ENCODE data around the gene PSPN. TPM values are rescaled to one million over a fixed set of nuclear protein-coding genes. Genes with fewer than 3 reads are reported as not detected.
"Not testable (repeated sequence)": the region's sequence is repeated elsewhere in the genome, so short reads cannot be mapped to it uniquely, and the experiment has no call there.

Gene PSPN
- polyA plus RNA-seq, 1 experiment, result 0.41 TPM

GRCh38 chr19:6359568-6360341 lies 16.0 kb downstream of the PSPN start:
- no peak for DNase-seq (ENCODE audit: low read depth, low spot score)
- TF ChIP-seq CTCF (IDR thresholded peaks at IDR 0.05; ENCODE audit: low read depth, low read length), result no peak
- Histone ChIP-seq H3K27me3 (ENCODE audit: control insufficient read depth, insufficient read depth, low read length) (no peaks in the 10 kb centered on the region), H3K4me3 (ENCODE audit: low read depth, low read length) (no peak overlapping the region), H3K9me3 (ENCODE audit: control insufficient read depth, insufficient read depth, low read length) (no peaks in the 10 kb centered on the region; the same call in 1 of the 2 replicates), H3K27ac (ENCODE audit: low read depth, low read length) (no peak overlapping the region)
- ChIA-PET POLR2A (interaction anchor here (0.7 kb wide), 1 partner anchor 13 kb away, joined by 5 read pairs; the partner anchor contains the start of gene ALKBH7), CTCF (interaction anchor here (0.9 to 2.4 kb wide), 2 partner anchors 141 to 311 kb away, joined by 3 to 11 read pairs; no protein-coding TSS in a partner anchor)

- Histone ChIP-seq H3K9me3 (ENCODE audit: control insufficient read depth, insufficient read depth, low read length) (no peaks in the 10 kb centered on the region; the same call in 1 of the 2 replicates), H3K27me3 (ENCODE audit: control insufficient read depth, insufficient read depth, low read length) (no peaks in the 10 kb centered on the region), H3K4me3 (ENCODE audit: low read depth, low read length) (no peak overlapping the region), H3K27ac (ENCODE audit: low read depth, low read length) (no peak overlapping the region)
- no peak for TF ChIP-seq CTCF (IDR thresholded peaks at IDR 0.05; ENCODE audit: low read depth, low read length)
- ChIA-PET POLR2A (no interaction called here), CTCF (interaction anchor here (1.1 to 1.2 kb wide), 2 partner anchors 14 to 310 kb away, joined by 3 to 4 read pairs; partner anchors contain the start of gene ALKBH7)
- DNase-seq (ENCODE audit: low read depth, low spot score), result no peak
These were observed 17.7 kb downstream of the PSPN start for GRCh38 chr19:6358003-6358402.

GRCh38 chr19:6357174-6357573 lies 18.6 kb downstream of the PSPN start:
- no peak for TF ChIP-seq CTCF (IDR thresholded peaks at IDR 0.05; ENCODE audit: low read depth, low read length)
- CTCF ChIA-PET, result interaction anchor here (1.5 kb wide), 1 partner anchor 309 kb away, joined by 5 read pairs; no protein-coding TSS in a partner anchor
- H3K9me3 ChIP-seq (ENCODE audit: control insufficient read depth, insufficient read depth, low read length), result no peaks in the 10 kb centered on the region; the same call in 1 of the 2 replicates
- H3K27me3 ChIP-seq (ENCODE audit: control insufficient read depth, insufficient read depth, low read length), result no peaks in the 10 kb centered on the region
- POLR2A ChIA-PET, result interaction anchor here (0.6 to 0.7 kb wide), 2 partner anchors 85 to 166 kb away, joined by 9 to 10 read pairs; no protein-coding TSS in a partner anchor
- DNase-seq (ENCODE audit: low read depth, low spot score), result no peak
- H3K27ac ChIP-seq (ENCODE audit: low read depth, low read length), result no peak overlapping the region
- no peak overlapping the region for H3K4me3 ChIP-seq (ENCODE audit: low read depth, low read length)

GRCh38 chr19:6355321-6356040 lies 20.3 kb downstream of the PSPN start:
- DNase-seq (ENCODE audit: low read depth, low spot score); H3K27ac ChIP-seq (ENCODE audit: low read depth, low read length); H3K9me3 ChIP-seq (ENCODE audit: control insufficient read depth, insufficient read depth, low read length); H3K4me3 ChIP-seq (ENCODE audit: low read depth, low read length); CTCF ChIA-PET; POLR2A ChIA-PET; H3K27me3 ChIP-seq (ENCODE audit: control insufficient read depth, insufficient read depth, low read length): not testable (repeated sequence)

GRCh38 chr19:6354098-6354674 lies 21.5 kb downstream of the PSPN start:
- ChIA-PET CTCF (interaction anchor here (0.7 to 1.6 kb wide), 3 partner anchors 135 to 228 kb away, joined by 3 to 6 read pairs (median 5); no protein-coding TSS in a partner anchor), POLR2A (no interaction called here)

More at GRCh38 chr19:6354098-6354674, 21.5 kb downstream of the PSPN start:
- peak; percentile 51 for TF ChIP-seq CTCF (IDR thresholded peaks at IDR 0.05; ENCODE audit: low read depth, low read length)
- no peak for DNase-seq (ENCODE audit: low read depth, low spot score)
- no peaks in the 10 kb centered on the region for H3K27me3 ChIP-seq (ENCODE audit: control insufficient read depth, insufficient read depth, low read length)
- H3K27ac ChIP-seq (ENCODE audit: low read depth, low read length), result no peak overlapping the region
- H3K9me3 ChIP-seq (ENCODE audit: control insufficient read depth, insufficient read depth, low read length), result no peaks in the 10 kb centered on the region
- no peak overlapping the region for H3K4me3 ChIP-seq (ENCODE audit: low read depth, low read length)

All from AG04450 (cell line).